Adrenal gland (tissue), 12 donors: ENCODE results near the gene CCL25. TPM values are rescaled to one million over a fixed set of nuclear protein-coding genes. Genes with fewer than 3 reads are reported as not detected.

Source experiments
- DNase-seq, 7 donors: peaks; one replicate each; pipeline ENCODE4 v3.0.0-alpha.2; 2019 to 2020
- H3K27ac ChIP-seq, 5 donors: fragments of 200-600 bp; sonication (generic) in 4 of 5; 1 replicate in 3 of 5; 2 replicates in 2 of 5; pipeline versions ENCODE4 v1.5.1 to v1.8.0; 2016 to 2020; ENCODE audit warnings: mild to moderate bottlenecking in 1 of 5
- H3K27me3 ChIP-seq: fragments of 200-600 bp; 2 replicates; pipeline ENCODE4 v1.8.0; 2021
- H3K36me3 ChIP-seq, 2 donors: fragments of 200-600 bp; replicated peaks in 1 of 2; 1 replicate in 1 of 2; 2 replicates in 1 of 2; pipeline versions ENCODE4 v1.5.1 to v1.8.0; 2018 to 2022
- H3K4me1 ChIP-seq, 2 donors: fragments of 200-600 bp; replicated peaks in 1 of 2; 1 replicate in 1 of 2; 2 replicates in 1 of 2; pipeline versions ENCODE4 v1.5.1 to v1.8.0; 2018 to 2021
- H3K4me3 ChIP-seq, 4 donors: fragments of 200-600 bp; sonication (generic) in 3 of 4; one replicate each; pipeline ENCODE4 v1.5.1; 2016 to 2018
- H3K9me3 ChIP-seq, 3 donors: fragments of 200-600 bp; sonication (generic) in 1 of 3; replicated peaks in 1 of 3; 1 replicate in 2 of 3; 2 replicates in 1 of 3; pipeline versions ENCODE4 v1.5.1 to v1.8.0; 2016 to 2021
- POLR2A ChIP-seq, 2 donors: fragments of 450-650 bp; IDR thresholded peaks; one replicate each; pipeline ENCODE4 v1.6.1; 2017; ENCODE audit warnings: antibody characterized with exemption in 2 of 2, mild to moderate bottlenecking in 2 of 2, moderate library complexity in 1 of 2
- WGBS, 4 donors: extraction: QIAGEN DNeasy Blood & Tissue Kit in 2 of 4; methylation state at CpG; one replicate each; pipeline versions ENCODE4 v1.1.5 to v1.1.7; 2013 to 2017; 5-methylcytosine and 5-hydroxymethylcytosine counted together
- intact Hi-C, 2 donors: fragments of 100-400 bp; cut with DNase I; formaldehyde crosslinking; loops; one replicate each; pipeline versions ENCODE4 v1.14.1 to v1.15.0; 2022 to 2023
- polyA plus RNA-seq, 3 donors: library from polyadenylated mRNA; stranded (reverse); fragments of 200-250 nt in 2 of 3; fragments of 350-450 nt in 1 of 3; fragmentation: Illumina TruSeq in 1 of 3; extraction: RNeasy Lipid Tissue Mini Kit (QIAGEN cat#74804) in 1 of 3; gene quantifications; one replicate each; pipeline ENCODE4 v1.2.3, GENCODE V29; 2013 to 2014
- total RNA-seq, 9 donors: library from RNA; depleted of rRNA in 4 of 9; stranded (reverse); fragments of >200 nt in 4 of 9; fragments of 120-200 nt in 1 of 9; fragmentation: NEBNext Ultra II Directional in 1 of 9; extraction: Animal tissue kit (Norgen Biotek cat#: 25700) in 1 of 9; gene quantifications; one replicate each; pipeline versions ENCODE4 v1.1.0 to v1.2.4, GENCODE V29; 2013 to 2023
- TF ChIP-seq, protein P1 (sequence below), 6 experiments: fragments of 450-650 bp in 4 of 6; fragments of 200-600 bp in 2 of 6; sonication (generic) in 1 of 6; IDR thresholded peaks; 1 replicate in 5 of 6; 2 replicates in 1 of 6; pipeline versions ENCODE4 v1.5.1 to v1.8.0; 2016 to 2021; ENCODE audit warnings: antibody characterized with exemption in 6 of 6, mild to moderate bottlenecking in 2 of 6, moderate library complexity in 1 of 6
- donor health status: healthy with polysubstance abuse.
- donor health status: Bipolar disorder and iron deficiency.
- donor health status: DM: yes; HTN: yes; CAD: no.
- donor health status: DM: no; HTN: no; CAD: no.
- donor health status: DM: no; HTN: no; CAD: no.
- donor health status: DM: yes; HTN: yes; CAD: no.

Gene CCL25
- total and polyA plus RNA-seq, 12 donors, result 0.11 to 0.78 TPM; not detected in 10

DNA sequence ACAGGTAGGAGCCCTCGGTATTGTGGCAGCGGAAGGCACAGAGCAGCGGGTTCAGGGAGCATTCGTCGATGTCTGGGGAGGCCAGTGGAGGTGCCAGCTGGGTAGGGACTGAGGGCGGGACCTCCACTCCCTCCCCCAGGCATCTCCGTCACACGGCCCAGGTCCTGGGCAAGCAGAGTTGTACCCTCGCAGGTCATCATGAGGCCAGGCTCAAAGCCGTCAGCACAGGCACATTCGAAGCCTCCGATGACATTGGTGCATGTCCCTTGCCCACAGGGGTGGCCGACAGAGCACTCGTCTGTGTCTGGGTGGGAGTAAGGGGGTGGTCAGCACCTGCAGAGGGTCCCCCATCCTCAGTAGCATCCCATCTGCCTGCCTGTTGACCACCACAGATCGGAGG lies 35.3 kb downstream of the CCL25 start:
- no peaks in the 10 kb centered on the region for H3K36me3 ChIP-seq
- H3K27me3 ChIP-seq, result no peaks in the 10 kb centered on the region
- H3K4me1 ChIP-seq, result no peaks in the 10 kb centered on the region
- WGBS, 4 donors, result 87 to 95% (median 89%) methylated on average over 1 to 15 of the region's 15 CpGs
- H3K27ac ChIP-seq, result no peak overlapping the region
- H3K9me3 ChIP-seq, result no peaks in the 10 kb centered on the region
- DNase-seq, result no peak
- no peak overlapping the region for H3K4me3 ChIP-seq
- no peak for TF ChIP-seq POLR2A (IDR thresholded peaks at IDR 0.05)
- TF ChIP-seq, protein P1, sequence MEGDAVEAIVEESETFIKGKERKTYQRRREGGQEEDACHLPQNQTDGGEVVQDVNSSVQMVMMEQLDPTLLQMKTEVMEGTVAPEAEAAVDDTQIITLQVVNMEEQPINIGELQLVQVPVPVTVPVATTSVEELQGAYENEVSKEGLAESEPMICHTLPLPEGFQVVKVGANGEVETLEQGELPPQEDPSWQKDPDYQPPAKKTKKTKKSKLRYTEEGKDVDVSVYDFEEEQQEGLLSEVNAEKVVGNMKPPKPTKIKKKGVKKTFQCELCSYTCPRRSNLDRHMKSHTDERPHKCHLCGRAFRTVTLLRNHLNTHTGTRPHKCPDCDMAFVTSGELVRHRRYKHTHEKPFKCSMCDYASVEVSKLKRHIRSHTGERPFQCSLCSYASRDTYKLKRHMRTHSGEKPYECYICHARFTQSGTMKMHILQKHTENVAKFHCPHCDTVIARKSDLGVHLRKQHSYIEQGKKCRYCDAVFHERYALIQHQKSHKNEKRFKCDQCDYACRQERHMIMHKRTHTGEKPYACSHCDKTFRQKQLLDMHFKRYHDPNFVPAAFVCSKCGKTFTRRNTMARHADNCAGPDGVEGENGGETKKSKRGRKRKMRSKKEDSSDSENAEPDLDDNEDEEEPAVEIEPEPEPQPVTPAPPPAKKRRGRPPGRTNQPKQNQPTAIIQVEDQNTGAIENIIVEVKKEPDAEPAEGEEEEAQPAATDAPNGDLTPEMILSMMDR (IDR thresholded peaks at IDR 0.05), result no peak
- intact Hi-C loops, result no loop called here

DNA sequence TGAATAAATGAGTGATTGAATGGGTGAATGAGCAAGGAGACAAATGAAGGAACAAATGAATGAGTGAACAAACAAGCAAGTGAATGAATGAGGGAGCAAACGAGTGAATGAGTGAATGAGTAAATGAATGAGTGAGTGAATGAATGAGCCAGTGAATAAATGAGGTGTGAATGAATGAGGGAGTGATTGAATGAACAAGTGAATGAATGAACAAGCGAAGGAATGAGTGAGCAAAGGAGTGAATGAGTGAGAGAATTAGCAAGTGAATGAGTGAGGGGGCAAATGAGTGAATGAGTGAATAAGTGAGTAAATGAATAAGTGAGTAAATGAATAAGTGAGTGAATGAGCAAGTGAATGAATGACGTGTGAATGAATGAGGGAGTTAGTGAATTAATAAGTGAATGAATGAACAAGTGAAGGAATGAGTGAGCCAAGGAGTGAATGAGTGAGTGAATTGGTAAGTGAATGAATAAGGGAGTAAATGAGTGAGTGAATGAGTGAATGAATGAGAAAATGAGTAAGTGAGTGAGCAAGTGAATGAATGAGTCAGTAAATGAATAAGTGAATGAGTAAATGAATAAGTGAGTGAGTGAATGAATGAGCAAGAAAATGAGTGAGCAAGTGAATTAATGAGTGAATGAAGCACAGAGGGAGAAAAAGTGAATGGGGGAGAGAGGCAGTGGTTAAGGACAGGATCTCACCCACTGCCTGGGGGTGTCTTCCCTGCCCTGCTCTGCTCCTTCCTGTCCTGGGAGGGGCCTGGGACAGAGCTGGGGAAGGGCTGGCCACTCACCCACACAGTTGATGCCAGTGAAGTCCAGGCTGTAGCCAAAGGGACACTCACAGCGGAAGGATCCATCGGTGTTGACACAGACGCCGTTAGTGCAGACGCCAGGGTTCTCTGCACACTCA lies 36.4 kb downstream of the CCL25 start:
- no peak overlapping the region for H3K27ac ChIP-seq
- no peaks in the 10 kb centered on the region for H3K27me3 ChIP-seq
- WGBS, 4 donors, result 70 to 85% (median 79%) methylated on average over 8 of the region's 8 CpGs
- no peak for TF ChIP-seq POLR2A (IDR thresholded peaks at IDR 0.05)
- TF ChIP-seq, protein P1 (IDR thresholded peaks at IDR 0.05), result no peak
- H3K36me3 ChIP-seq, result no peaks in the 10 kb centered on the region
- DNase-seq, result no peak
- intact Hi-C loops, result no loop called here
- H3K4me1 ChIP-seq, result no peaks in the 10 kb centered on the region
- no peak overlapping the region for H3K4me3 ChIP-seq
- H3K9me3 ChIP-seq, result no peaks in the 10 kb centered on the region

DNA sequence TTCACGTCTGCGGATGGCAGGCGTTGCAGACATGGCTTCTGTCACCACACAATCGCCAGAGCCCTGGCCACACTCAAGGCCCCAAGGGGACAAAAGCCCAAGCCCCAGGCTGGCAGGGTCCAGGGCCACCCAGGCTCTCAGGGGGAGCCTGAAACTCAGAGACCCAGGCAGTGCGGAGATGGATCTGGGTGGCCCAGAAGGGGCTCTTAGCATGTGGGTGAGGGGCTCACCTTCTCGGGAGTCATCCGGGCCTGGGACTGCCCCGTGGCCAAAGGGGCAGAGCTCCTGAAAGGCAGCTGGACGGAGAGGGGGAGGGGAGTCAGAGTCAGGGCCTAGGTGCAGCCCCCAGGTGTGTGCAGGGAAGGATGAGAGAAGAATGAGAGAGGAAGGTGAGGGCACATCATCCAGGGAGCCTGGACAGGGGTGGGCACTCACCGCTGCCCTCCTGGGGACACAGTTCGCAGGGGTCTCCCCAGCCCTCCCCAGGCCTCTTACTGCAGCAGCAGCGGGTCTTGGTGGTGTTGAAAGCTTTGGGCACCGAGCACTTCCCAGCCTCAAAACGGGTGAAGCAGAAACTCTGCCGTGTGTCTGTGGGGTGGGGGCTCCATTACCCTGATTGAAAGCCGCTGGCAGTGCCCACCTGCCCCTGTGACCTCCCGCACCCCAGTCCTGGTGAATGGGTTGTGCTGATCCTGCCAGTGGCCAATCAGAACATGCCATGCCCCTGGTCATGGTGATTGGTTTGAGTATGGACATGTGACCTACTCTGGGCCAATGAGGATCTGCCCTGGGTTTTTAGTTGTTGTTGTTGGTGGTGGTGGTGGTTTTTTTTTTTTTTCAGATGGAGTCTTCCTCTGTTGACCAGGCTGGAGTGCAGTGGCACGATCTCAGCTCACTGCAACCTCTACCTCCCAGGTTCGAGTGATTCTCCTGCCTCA lies 37.4 kb downstream of the CCL25 start:
- Histone ChIP-seq H3K4me1 (no peaks in the 10 kb centered on the region), H3K36me3 (no peaks in the 10 kb centered on the region), H3K9me3 (peaks cover 0 to 2% (median 0%) of the 10 kb centered on the region in 3 donors), H3K27ac (no peak overlapping the region), H3K27me3 (no peaks in the 10 kb centered on the region), H3K4me3 (no peak overlapping the region)
- TF ChIP-seq, protein P1 (IDR thresholded peaks at IDR 0.05), result no peak
- no peak for TF ChIP-seq POLR2A (IDR thresholded peaks at IDR 0.05)
- 76 to 83% (median 81%) methylated on average over 11 to 19 of the region's 19 CpGs for WGBS, 4 donors
- DNase-seq, result no peak
- intact Hi-C loops, result no loop called here

DNA sequence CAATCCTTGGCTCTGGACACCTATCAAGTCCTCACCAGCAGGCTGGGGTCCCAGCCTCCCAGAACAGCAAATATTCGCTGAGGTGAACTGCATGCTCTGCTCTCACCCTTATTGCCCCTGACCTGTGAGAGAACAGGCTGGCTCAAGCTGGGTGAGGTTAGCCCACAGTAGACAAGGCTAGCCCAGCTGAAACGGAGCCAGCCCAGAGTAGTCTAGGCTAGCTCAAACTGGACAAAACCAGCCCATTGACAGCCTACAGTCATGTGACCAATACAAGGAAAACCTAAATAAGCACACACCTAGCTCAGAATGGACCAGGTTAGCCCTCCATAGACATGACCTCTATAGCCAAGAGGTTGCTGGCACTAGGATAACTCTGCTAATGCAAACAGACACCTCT lies 38.4 kb downstream of the CCL25 start:
- no peak for DNase-seq
- 70 to 100% (median 90%) methylated on average over 1 to 2 of the region's 2 CpGs for WGBS, 4 donors
- Histone ChIP-seq H3K9me3 (peaks cover 0 to 9% (median 0%) of the 10 kb centered on the region in 3 donors), H3K27ac (no peak overlapping the region), H3K4me1 (no peaks in the 10 kb centered on the region), H3K36me3 (no peaks in the 10 kb centered on the region), H3K27me3 (no peaks in the 10 kb centered on the region), H3K4me3 (no peak overlapping the region)
- intact Hi-C loops, result no loop called here
- TF ChIP-seq, protein P1 (IDR thresholded peaks at IDR 0.05), result no peak
- no peak for TF ChIP-seq POLR2A (IDR thresholded peaks at IDR 0.05)
